Lung microvascular endothelial cell (primary cell): ENCODE data around the gene LINGO1. TPM values are rescaled to one million over a fixed set of nuclear protein-coding genes. Genes with fewer than 3 reads are reported as not detected.

ENCODE experiments used
- DNase-seq, 2 donors: peaks; one replicate each; pipeline versions ENCODE4 v3.0.0 to v3.0.0-alpha.2; 2010; ENCODE audit warnings: low read depth in 2 of 2
- total RNA-seq: library from RNA; depleted of rRNA; stranded (reverse); fragments of >200 nt; gene quantifications from 2 replicates; pipeline ENCODE4 v1.2.1, GENCODE V29; 2014

LINGO1 gene
- total RNA-seq, 1 donor from 2014 or later = under 0.01 TPM

GRCh38 chr15:77572186-77572585, 60.5 kb downstream of the LINGO1 start:
- DNase-seq = no peak

GRCh38 chr15:77571741-77572140, 61.0 kb downstream of the LINGO1 start:
- no peak for DNase-seq

GRCh38 chr15:77571181-77571580, 61.5 kb downstream of the LINGO1 start:
- no peak for DNase-seq

GRCh38 chr15:77569729-77570125, 63.0 kb downstream of the LINGO1 start:
- peak in 1 of 2 donors; percentile 54 for DNase-seq

- DNase-seq = peak in 1 of 2 donors; percentile 32
Measured at GRCh38 chr15:77568973-77569728, 63.6 kb downstream of the LINGO1 start.

GRCh38 chr15:77568014-77568972, 64.4 kb downstream of the LINGO1 start:
- no peak for DNase-seq

GRCh38 chr15:77567202-77567601, 65.5 kb downstream of the LINGO1 start:
- no peak for DNase-seq

GRCh38 chr15:77566092-77566491, 66.6 kb downstream of the LINGO1 start:
- DNase-seq = no peak

- no peak for DNase-seq
Measured at GRCh38 chr15:77565378-77565915, 67.3 kb downstream of the LINGO1 start.

- no peak for DNase-seq
Measured at GRCh38 chr15:77564938-77565337, 67.8 kb downstream of the LINGO1 start.

- DNase-seq = no peak
Measured at GRCh38 chr15:77564341-77564740, 68.4 kb downstream of the LINGO1 start.

- DNase-seq = no peak
Measured at GRCh38 chr15:77563623-77564156, 69.0 kb downstream of the LINGO1 start.

Other genes with a start within 250 kb of the LINGO1 start
- 61.9 and 71.8 TPM in 2 replicates for gene PEAK1, start 212.8 kb downstream of the LINGO1 start, total RNA-seq
- 27.0 and 27.5 TPM in 2 replicates for gene HMG20A, start 212.0 kb downstream of the LINGO1 start, total RNA-seq